GM19193 (cell line): Measurements from ENCODE around the gene ABHD1.
A peak's percentile ranks its signal among the peaks of the same experiment; 100 is the strongest.

ENCODE experiments used
- POLR2A ChIP-seq: IDR thresholded peaks from 4 replicates; pipeline ENCODE4 v1.6.1; 2011; ENCODE audit not compliant: insufficient read depth, insufficient read length; ENCODE audit errors: extremely low read depth

ABHD1 gene

DNA sequence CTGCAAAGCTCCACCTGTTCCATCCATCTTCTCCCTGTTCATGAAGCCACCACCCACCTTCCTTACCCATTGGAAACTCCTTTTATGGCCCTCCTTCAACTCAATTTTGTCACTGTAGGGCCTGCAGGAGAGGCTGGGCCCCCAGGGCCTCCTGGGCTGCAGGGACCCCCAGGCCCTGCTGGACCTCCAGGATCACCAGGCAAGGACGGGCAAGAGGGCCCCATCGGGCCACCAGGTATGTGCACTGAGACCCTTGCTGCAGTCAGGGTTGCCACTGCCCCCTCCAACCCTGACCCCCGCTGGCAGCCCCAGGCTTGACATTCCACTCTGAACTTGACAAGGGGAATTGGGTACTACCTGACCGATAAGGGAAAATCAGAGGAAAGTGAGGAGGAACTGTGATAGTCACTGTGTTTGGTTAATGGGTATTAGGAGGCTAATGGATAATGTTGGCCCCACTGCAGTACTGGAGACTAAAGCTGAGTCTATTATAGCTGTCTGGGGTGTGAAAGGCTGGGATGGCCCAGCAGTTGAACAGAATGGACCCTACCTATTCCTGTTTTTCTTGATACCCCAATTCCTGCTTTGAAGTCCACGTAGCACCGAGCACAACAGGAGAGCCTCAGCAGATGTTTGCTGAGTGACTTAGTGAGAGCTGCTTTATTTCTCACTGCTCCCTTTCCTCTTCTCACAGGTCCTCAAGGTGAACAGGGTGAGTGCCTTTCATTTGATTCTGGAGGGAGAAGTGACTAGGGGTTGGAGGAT lies 39.1 kb upstream of the ABHD1 start:
- TF ChIP-seq POLR2A = no peak

DNA sequence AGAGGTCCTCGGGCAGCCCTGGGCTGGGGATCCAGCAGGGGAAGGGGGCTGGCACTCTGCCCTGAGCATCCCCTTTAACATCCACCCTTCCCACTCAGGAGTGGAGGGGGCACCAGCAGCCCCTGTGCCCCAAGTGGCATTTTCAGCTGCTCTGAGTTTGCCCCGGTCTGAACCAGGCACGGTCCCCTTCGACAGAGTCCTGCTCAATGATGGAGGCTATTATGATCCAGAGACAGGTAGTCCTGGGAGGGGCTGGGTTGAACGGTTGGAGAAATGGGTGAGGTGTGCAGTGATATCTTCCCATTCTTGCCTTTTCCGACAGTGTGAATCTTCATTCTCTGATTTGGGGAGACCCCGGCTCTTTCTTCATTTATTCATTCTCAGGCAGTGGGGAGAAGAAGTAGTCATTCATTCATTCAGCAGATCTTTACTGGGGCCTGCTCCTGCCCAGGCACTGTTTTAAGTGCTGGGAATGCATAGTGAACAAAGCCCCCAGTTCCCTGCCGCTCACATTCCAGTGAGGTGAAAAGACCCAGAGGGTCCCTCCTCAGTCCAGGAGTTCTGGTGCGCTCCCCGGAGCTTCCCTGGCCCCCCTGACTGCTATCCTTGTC lies 38.4 kb upstream of the ABHD1 start:
- TF ChIP-seq POLR2A = no peak

DNA sequence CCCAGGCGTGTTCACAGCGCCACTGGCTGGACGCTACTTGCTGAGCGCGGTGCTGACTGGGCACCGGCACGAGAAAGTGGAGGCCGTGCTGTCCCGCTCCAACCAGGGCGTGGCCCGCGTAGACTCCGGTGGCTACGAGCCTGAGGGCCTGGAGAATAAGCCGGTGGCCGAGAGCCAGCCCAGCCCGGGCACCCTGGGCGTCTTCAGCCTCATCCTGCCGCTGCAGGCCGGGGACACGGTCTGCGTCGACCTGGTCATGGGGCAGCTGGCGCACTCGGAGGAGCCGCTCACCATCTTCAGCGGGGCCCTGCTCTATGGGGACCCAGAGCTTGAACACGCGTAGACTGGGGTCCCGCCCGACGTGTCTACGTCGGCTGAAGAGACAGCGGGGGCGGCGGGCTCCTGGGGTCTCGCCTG lies 37.9 kb upstream of the ABHD1 start:
- TF ChIP-seq POLR2A = no peak

DNA sequence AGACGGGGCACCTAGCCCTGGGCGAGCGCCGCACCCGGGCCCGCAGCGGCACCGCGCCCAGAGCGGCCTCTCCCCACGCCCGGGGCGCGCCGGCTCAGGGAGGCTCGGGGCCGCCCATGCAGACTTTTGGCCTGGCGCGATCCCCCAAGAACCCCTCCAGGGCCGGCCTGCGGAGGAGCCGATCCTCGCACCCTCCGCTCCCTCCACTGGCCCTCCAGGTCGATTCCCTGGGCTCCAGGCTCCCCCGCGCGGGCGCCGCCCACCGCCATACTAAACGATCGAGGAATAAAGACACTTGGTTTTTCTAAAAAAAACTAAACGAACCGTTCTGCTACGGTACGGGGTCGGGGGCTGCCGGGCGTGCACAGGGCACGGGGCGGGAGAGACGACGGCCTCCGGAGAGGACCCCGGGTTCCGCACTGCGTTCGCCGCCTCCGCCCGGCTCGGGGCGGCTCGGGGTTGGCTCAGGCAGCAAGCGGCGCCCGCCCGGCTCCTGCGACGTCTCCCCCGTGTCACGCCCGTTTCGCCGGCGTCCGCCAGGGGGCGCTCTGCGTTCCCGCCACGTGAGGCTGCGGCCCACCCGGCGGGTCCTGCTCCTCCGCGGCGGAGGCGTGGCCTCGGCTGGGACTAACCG lies 37.4 kb upstream of the ABHD1 start:
- peak; percentile 61 for TF ChIP-seq POLR2A

DNA sequence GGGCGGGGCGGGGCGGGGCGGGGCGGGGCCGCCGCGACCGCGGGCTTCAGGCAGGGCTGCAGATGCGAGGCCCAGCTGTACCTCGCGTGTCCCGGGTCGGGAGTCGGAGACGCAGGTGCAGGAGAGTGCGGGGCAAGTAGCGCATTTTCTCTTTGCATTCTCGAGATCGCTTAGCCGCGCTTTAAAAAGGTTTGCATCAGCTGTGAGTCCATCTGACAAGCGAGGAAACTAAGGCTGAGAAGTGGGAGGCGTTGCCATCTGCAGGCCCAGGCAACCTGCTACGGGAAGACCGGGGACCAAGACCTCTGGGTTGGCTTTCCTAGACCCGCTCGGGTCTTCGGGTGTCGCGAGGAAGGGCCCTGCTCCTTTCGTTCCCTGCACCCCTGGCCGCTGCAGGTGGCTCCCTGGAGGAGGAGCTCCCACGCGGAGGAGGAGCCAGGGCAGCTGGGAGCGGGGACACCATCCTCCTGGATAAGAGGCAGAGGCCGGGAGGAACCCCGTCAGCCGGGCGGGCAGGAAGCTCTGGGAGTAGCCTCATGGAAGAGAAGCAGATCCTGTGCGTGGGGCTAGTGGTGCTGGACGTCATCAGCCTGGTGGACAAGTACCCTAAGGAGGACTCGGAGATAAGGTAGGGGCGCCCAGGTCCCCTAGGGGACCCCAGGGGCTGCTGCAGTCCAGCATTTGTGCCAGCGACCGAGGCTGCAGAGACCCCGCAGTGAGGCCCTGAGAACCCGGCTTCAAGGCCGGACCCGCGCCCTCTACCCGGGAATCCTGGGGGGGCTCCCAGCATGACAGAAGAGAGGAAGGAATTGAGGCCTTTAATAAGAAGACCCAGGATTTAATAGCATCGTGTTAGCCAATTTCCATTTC lies 36.7 kb upstream of the ABHD1 start, which contains the start of gene KHK:
Gene KHK (plus strand): TSS at position 49 of the 870 bp plus-strand sequence. CDS start 488 bp downstream, at position 537.
- peak; percentile 36 for TF ChIP-seq POLR2A

DNA sequence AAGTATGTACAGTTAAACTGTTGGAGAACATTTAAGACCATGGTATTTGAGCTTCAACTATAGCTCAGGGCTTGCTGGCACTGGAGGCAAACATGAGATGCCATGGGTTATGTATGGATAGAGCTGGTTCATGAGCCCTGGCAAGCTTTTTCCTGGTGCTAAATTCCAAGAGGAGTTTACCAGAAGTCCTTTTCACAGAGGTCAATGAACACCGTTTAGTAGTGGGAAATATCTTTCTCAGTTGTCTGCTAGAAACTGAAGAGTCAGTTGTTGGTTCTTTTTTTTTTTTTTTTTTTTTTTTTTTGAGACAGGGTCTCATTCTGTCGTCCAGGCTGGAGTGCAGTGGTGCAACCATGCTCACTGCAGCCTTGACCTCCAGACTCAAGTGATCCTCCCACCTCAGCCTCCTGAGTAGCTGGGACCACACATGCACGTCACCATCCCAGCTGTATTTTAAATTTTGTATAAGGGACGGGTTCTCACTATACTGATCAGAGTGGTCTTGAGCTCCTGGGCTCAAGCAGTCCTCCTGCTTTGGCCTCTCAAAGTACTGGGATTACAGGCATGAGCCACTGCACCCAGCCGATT lies 35.7 kb upstream of the ABHD1 start:
- TF ChIP-seq POLR2A = no peak

DNA sequence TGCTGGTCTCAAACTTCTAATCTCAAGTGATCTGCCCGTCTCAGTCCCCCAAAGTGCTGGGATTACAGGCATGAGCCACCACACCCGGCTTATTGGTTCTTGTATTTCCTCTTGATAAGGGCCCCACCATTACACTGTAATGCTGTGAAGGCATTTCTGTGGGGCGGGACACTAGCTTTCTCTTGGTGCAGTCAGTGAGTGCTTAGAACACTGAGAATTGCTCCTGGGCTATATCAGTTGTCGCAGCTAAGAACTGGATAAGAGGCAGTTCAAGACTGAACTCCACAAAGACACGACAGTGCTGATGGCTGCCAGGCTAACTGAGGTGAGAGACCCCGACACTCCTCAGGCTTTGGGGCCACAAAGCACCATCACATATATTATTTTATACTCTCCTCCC lies 35.0 kb upstream of the ABHD1 start:
- no peak for TF ChIP-seq POLR2A

DNA sequence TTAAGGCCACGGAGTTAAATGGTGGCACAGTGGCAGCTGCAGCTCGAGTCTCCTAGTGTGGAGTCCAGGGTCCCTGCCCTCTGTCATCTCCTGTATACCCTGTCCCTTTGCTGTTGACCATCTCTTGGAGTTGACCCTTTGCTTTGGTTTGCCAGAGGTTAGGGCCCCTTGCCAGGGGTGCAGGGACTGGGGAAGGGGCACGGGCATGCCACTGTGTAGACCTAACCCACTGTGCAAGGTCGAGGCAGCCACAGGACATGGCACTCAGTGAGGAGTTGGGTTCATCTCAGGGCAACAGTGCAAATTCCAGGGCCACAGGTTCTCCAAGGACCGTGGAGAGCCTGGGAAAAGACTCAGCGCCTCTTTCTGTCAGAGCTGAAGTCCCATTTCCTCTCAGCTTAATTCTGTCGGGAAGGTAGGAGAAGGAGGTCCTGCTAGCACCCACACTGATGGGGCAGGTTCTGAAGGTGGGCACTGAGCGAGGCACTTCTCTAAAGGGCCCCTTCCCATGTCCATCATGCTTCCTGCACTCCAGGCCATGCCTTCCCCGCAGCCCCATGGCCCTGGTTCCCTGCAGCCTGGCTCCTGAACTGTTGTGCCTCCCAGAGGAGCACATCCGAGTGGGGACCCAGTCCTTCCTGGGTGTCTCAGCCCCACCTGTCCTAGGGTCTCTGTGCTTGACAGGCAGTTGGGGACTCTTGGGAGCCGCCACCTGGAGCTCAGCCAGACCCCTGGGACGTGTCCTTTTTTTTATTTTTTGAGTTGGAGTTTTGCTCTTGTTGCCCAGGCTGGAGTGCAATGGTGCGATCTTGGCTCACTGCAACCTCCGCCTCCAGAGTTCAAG lies 34.3 kb upstream of the ABHD1 start:
- no peak for TF ChIP-seq POLR2A

DNA sequence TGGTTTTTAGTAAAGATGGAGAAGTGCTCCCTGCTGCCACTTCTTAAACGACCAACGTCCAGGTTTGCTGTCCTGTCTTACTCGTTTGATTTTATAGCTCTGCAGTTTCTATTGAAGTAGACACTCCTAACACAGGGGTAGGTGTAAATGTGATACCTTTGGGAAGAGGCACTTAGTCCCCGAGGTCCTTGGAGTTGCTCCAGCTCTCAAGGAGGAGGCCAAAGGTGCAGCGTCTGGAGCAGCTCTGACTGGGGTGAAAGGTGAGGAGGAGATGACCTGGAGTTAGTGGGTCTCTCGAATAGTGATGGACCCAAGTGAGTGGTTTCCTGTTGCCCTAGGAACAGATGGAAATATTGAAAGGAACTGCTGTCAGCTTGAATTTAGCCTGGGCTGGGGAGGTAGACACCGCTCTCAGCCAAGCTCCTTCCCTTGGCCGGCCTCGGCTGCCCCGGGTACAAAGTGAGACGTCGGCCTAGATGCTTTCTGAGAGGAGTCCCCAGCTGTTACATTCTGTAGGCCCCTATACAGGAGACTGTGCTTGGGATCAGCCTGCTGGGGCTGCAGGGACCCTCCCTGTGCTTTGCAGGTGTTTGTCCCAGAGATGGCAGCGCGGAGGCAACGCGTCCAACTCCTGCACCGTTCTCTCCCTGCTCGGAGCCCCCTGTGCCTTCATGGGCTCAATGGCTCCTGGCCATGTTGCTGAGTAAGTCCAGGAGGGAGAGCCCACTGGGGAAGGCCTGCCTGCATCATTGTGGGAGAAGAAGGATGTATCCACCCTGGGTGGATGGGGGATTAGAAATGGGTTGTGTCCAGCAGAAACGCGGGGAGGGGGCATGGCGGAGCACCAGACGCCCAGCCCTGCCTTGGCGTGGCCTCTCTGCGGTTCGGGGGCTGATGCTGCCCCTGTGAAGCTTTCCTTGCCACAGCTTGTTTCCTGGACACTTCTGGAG lies 31.6 kb upstream of the ABHD1 start:
- no peak for TF ChIP-seq POLR2A

DNA sequence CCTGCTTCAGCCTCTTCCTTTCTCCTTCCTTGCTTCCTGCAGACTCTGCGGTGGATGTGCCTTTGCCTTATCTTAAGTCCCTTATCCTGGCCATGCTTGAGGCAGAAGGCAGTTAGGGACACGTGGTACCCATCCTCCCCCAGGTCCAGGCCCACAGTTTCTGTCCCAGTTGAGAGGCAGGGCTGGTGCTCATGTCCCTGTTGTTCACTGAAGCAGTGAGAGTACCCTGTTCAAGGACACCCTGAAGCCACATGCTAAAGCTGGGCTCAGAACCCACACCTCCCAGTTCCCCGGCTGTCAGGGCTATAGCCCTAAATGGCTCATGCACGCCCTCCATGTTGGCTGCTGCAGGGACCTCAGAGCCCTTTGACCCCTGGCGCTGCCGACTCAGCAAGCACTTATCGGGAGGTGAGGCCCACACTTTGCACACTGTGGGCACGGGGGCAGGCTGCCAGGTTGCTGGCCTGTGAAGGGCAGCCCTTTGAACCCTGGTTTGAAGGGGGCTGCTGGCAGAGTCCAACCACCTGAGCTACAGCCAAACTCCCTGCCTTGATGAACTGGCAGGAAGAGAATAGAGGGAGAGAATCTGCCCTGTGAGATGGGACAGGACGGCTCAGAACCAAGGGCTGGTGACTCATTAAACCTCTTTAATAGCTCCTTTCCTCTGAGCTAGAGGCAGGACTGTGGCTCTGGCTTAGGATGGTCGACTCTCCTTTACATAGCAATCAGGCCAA lies 30.8 kb upstream of the ABHD1 start:
- TF ChIP-seq POLR2A = no peak

DNA sequence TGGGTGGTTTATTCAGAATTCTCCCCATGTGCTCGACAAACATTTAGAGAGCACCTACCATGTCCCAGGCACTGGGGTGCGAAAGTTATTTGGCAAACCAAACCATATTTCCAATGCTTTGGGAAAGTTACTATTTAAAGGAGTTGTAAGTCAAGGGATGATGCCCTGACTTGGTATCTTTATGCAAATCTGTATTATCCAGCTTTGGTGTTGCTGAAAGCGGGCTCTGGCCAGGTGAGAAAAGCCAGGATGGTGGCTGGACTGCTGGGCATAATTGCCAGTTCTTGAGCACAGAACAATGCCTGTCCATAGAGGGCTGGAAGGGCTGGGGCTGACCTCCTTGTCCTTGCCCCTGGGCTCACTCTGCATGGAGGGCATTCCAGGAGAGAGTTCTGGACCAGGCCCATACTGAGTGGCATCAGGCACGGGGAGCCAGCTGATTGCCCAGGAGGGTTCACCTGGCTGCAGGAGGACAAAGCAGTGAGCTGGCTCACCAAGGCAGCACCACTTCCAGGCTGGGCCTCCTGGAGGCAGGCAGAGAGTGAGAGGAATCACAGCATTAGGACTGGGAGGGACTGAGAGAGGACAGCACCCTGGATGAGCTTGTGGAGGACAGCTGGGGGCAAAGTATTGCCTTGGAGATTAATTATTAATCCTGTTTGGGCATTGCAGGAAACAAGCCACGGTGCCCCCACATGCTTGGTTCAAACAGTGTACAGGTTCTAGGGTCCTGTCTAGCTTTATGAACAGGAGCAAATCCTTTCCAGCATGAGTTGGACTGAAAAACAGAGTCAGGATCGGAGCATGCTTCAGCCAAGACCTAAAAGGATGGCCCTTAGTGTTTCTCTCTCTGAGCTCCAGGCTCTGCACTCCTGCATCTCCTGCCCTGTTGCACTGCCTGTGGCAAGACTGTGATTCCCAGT lies 29.9 kb upstream of the ABHD1 start:
- TF ChIP-seq POLR2A = no peak
